HG03571 (cell line): ENCODE data around the gene CLCN7.

Source experiments
- ATAC-seq: cut with Tn5 transposase; IDR thresholded peaks from one replicate; pipeline ENCODE4 v1.9.1; 2021; ENCODE audit not compliant: unreplicated experiment

CLCN7 gene

DNA sequence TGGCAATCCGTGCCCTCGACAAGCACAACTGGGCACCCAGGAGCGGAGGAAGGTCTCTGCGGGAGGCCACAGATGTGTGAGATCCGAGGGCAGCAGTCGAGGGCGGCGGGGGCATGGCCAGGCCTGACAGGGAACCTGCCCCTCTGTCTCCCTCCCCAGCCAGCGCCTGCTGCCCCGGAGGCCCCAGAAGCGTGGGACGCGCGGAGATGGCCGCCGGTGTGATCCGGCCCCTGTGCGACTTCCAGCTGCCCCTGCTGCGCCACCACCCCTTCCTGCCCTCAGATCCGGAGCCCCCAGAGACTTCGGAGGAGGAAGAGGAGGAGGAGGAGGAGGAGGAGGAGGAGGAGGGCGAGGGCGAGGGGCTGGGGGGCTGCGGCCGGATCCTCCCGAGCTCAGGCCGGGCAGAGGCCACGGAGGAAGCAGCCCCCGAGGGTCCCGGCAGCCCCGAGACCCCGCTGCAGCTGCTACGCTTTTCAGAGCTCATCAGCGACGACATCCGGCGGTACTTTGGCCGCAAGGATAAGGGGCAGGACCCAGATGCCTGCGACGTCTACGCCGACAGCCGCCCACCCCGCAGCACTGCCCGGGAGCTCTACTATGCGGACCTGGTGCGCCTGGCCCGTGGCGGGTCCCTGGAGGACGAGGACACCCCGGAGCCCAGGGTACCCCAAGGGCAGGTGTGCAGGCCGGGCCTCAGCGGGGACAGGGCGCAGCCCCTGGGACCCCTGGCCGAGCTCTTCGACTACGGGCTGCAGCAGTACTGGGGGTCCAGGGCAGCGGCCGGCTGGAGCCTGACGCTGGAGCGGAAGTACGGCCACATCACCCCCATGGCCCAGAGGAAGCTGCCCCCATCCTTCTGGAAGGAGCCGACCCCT lies 42.2 kb downstream of the CLCN7 start:
- ATAC-seq, result no peak

DNA sequence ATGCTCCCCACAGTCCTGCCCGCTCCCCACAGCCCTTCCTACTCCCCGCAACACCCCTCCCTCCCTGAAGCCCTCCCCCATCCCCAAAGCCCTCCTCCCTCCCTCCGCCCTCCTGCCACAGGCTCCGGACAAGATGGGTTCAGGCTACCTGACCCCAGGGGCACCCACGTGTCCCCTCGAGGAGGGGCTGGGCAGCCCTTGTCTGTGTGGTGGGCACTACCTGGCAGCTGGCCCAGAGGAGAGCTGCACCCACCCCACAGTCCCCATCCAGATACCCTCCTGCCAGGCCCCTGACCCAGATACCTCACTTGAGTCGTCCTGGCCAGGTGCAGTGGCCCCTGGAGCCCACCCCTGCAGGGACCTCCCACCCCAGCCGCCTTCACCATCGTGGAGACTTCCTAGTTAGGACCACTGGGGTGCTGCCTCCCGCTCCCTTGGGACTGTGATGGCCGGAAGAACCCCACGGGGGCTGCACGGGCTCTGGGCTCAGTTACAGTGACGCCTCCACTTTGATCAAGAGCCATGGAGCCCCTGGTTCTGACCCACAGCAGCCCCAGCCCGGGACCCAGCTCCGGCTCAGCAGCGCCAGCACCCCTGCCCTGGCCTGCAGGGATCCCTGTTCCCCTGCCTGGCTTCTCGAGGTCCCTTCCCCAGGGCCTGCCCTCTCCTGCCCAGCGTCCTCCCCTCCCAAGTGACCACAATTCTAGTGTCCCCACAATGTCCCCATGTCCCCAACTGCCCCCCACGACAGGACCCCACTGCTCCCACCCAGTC lies 43.1 kb downstream of the CLCN7 start:
- ATAC-seq, result no peak

DNA sequence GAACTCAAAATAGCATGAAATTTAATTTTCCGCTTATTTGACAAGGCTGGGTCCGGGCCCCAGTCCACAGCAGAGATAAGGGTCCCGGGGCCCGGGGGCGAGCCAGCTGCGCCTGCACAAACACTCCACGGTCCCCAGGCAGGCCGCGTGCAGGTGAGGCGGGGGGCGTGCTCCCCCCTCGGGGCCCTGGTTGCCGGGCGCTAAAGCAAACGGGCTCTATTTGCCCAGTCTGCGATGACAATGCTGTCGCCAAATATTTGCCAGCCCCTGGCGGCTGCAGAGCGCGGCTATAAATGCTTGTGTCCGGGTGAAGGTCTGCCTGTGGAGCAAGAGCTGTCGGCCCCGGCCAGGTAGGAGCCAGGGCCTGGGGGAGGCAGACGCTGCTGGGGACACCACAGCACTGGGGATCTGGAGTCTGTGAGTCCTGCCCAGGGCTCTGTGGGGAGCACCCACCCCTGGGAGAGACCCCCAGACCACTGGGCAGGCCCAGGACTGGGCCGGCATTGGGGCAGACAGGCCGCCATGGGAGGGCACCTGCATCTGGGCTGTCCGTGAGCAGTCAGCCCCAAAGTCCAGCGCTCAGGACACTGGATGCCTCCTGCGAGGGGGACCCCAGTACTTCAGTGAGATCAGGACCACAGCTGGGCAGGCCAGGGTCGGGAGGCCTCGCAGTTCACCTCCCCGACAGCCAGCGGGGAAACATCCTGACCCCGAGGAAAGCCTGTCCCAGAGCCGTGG lies 43.9 kb downstream of the CLCN7 start, which contains the start of gene PERCC1:
TSS of gene PERCC1 (plus strand) at position 320 of the 738 bp plus-strand sequence. CDS start 1,516 bp downstream, outside the sequence.
- ATAC-seq, result no peak

DNA sequence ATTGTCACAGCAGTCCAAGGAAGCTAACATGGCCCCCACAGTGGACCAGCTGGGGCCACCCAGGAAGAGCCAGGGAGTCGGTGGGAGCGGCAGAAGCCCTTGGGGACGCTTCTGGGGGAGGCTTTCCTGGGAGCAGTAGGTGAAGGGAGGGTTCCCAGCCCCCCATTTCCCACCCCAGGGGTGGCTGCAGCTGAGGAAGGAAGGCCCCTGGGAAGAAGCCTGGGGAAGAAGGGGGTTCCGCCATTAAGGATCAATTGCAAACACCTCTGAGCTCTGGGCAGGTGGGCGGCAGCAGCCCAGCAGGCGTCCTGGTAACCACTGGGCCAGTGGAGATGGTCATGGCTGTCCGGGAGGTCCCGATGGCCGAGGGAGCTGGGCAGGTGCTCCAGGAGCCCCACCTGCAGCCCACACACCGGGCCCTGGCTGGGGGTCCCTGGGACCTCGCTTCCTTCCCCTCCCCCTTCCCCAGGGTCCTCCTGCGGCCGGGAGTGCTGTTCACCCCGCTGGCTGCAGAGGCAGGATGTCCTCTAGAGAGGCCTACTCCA lies 44.5 kb downstream of the CLCN7 start:
- ATAC-seq, result no peak

DNA sequence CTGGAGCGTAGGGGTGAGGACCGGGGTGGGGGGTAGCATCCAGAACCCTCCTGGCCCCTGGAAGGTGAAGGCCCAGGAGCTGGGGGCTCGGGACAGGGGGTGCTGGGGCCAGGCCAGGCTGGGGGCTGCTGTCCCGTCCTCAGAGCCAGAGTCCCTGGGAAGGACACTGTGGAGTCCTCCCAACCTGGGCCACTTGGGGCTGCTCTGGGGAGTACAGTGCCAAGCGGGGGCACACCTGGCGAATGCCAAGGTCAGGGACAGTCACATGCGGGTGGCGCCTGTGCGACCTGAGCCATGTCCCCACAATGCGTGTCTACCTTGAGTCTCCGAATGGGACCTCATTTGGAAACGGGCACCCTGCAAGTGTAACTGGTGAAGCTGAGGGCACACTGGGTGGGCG lies 45.2 kb downstream of the CLCN7 start:
- no peak for ATAC-seq

DNA sequence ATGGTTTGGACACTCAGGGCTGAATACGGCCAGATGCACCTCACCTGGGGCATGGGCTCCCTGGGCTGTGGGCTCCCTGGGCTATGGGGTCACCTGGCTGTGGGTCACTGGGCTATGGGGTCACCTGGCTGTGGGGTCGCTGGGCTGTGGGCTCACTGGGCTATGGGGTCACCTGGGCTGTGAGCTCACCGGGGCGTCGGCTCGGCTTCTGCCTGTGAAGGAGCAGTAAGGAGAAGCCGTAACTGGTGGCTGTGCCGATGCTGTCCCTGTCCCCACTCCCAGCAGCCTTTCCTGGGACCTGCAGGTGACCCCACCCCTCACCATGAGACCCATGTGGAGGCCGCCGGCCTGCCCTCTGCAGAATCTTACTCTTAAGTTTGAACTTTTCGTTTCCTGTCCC lies 45.8 kb downstream of the CLCN7 start:
- ATAC-seq, result no peak

DNA sequence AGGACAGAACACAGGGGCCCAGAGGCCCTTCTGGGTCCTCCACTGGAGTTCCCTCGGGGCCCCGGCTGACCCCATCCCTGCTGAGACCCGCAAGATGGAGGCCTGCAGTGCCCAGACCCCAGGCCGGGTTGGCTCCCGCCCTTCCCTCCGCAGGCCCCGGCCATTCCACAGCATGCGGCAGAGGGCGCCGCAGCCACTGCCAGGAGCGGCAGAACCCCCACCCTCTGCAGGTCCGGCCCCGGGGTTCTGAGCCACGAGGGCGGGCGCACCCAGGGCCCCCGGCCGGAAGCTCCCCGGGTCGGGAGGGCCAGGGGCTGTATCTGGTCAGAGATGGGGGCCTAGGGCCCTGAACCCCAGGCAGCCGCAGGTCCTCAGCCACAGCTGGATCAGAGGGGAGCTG lies 46.3 kb downstream of the CLCN7 start:
- no peak for ATAC-seq

DNA sequence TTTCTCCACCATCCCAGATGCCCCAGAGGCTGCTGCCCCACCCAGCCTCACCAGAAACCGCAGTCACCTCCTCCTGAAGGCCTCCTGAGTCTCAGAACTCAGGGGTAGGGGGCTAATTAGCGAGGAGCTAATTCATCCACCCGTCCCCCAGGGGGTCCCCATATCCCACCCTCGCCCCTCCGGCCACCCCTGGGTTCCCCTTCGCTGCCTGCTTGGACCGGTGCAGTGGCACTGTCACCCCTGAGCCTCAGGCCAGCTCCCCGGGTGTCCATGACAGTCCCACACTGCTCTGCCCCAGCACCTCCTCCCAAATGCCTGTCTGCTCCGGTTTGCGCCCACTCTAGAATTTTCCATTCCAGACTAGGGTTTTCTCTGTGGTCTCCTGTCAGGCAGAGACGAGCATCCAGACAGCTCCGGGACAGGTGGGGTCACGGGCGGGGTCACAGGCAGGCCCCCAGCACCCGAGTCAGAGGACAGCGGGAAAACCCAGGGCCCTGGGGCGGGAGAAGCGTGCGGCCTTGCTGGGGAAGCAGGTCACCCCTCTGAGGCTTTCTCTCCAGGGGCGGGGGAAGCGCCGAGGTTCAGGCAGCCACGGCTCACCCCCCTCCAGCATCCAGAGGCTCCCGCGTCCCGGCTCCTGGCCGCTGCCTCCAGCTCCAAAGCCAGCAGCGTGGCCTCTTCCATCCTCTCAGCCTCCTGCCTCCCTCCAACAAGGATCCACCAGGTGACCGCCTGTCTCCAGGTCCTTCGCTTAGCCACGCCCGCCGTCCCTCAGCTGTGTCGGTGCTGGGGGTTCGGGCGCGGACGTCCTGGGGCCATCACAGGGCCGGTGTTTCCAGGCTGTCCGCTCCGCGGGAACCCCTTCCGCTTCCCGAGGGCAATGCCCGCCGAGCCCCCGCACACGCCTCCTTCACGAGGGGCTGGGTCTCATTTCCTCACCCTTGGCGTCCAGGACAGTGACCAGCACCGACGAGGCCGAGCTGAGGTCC lies 47.1 kb downstream of the CLCN7 start:
- ATAC-seq, result no peak

DNA sequence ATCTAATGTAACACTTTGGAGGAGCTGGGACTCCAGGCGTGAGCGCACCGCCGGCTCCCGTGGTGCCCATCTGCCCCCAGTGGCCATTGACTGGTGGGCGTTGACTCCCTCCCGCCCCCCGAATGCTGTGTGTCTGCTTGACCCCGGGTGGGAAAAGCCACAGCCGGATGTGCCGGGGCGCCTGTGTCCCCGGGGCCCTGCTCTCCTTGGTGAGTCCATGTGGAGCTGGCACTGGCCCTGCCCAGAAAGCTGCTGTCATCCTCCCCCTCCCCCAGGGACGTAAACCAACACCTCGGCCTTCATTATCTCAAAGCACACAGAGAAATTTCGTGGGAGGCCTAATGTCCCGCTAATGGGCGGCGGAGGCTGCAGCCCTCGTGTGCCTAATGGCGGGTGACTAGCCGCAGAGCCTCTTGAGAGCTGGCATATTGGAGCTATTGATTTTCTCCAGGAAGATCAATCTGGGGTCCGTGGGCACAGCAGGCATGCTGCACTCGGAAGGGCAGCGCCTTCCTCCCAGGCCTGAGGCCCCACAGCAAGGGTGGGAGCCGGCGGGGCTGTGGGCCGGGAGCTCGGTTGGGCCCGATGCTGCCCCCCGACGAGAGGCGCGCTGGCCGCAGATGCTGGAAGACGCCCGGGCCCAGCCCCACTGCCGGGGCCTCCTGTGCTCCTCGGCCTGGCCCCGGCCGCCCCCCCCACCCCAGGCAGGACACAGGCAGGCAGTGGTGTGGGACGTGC lies 47.9 kb downstream of the CLCN7 start:
- no peak for ATAC-seq

DNA sequence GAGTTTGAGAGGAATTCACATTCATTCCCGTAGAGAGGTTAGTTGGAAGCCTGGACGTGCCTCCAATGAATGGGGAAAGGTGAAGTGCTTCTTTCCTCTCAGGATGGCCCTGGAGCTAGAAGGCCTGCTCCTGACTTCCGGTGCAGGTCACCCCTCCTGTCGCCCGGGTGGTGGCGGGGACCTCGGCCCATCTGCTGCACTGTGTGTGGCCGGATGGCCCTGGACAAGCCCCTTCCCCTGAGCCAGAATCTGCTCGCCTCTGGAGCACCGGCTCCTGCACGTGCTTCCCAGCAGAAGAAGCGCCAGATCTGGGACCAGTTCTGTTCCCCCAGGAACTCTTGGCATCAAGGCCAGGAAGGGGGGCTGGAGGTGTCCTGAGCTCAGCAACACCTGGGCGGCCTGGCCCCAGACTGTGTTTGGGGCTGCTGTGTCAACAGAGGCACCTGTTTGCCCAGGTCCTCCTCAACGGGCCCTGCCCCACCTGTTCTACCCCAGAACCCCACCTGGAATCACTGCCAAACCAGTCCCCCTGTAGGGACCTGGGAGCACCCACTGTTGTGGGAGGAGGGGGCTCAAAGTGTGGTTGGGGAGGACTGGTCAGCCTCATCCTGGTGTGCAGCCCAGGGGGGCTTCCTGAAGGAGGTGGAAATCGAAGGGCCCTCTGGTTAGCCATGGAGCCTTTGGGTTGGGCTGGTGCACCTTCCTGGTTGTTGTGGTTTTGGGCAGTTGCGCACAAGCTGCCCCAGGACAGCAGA lies 49.0 kb downstream of the CLCN7 start:
- no peak for ATAC-seq

DNA sequence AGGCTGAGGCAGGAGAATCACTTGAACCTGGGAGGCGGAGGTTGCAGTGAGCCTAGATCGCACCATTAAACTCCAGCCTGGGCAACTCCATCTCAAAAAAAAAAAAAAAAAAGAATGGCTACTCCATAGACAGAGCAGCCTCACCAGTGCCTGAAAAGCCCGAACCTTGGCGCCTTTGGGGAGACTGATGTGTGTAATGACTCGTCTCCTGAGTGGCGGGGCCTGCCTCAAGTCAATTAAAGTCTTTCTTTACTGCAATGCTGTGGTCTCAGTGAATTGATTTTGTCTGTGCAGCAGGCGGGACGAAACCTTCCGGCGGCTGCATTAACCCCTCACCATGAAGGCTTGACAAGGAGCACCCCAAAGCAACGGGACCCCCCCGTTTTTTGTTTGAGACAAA lies 50.8 kb downstream of the CLCN7 start:
- no peak for ATAC-seq

DNA sequence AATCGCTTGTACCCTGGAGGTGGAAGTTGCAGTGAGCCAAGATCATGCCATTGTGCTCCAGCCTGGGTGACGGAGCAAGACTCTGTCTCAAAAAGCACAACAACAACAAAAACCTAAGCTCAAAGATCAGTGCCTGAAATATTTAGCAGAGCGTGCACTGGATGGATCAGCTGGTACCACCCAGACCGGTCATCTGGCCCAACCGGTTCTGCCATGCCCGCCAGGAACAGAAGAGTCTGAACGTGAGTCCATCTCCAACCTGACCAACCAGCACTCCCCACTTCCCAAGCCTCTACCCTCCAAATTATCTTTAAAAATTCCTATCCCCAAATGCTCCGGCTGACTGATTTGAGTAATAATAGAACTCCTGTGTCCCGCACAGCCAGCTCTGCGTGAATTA lies 52.8 kb downstream of the CLCN7 start:
- no peak for ATAC-seq

DNA sequence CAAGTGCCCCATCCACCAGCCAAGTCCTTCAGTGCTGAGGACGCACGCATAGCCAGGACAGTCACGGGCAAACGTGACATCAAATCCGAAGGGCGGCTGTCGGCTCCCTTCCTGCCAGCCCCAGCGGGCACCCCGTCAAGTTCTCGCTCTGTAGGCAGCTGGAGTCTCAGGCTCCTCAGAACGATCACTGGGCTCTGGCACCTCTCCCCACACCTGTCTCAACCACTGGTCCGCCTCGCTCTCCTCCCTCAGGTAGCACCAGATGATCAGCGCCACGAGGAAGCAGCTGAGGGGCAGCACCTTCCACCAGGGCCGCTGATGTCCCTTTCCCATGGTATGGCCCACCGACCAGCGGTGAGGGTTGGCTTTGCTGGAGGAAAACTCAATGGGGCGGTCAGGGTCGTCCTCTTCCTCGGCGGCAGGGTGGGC lies 54.7 kb downstream of the CLCN7 start:
- ATAC-seq, result peak; percentile 13

DNA sequence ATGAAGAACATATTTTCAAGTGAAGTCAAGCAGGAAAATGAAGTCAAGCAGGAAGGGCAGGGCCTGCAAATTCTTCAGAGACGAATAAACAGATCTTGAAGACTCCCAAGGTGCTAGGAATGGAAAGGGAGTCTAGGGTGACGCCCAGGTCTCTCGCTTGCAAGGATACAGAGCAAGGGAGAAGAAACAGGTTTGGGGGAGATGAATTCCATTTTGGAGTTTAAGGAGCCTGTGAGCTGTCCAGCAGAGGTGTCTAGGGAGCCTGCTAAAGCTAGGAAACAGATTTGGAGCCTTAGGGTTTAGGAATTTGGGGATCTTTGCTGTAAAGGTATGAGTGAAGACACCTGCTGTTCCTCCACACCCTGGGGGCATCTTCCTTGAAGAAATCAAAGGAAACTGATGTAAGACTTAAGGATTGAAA lies 58.3 kb downstream of the CLCN7 start:
- no peak for ATAC-seq

DNA sequence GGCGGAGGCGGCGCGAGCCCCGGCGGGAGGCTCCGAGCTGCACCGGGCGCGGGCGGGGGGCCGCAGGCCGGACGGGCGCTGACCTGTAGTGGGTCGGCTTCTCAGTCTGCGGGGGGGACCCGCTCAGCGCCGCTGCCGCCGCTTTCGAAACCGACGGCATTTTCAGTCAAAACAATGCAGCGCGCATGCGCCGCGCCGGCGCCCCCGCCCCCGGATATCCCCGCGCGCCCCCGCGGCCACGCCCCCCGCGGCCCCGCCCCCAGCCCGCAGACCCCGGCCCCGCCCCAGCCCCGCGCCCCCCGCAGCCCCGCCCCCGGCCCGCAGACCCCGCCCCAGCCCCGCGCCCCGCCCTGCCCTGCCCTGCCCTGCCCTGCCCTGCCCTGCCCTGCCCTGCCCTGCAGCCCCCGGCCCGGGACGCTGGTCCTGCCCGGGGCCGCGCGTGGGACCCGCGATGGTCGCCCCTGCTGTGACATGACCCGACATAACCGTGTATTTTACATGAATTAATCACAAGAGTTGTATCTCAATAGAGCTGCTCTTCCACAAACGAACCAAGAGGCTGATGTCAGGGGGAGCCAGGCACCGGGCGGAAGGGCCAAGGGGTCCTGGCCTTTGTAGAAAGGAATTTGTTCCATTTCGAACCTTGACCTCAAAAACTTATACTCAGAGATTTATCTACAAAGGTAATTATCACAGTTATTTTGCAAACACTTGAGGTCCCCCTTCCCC lies 60.1 kb downstream of the CLCN7 start, which contains the start of gene UNKL:
TSS of gene UNKL (minus strand) at position 173 of the 729 bp plus-strand sequence. CDS start at position 160, 13 bp downstream.
- peak; percentile 33 for ATAC-seq

DNA sequence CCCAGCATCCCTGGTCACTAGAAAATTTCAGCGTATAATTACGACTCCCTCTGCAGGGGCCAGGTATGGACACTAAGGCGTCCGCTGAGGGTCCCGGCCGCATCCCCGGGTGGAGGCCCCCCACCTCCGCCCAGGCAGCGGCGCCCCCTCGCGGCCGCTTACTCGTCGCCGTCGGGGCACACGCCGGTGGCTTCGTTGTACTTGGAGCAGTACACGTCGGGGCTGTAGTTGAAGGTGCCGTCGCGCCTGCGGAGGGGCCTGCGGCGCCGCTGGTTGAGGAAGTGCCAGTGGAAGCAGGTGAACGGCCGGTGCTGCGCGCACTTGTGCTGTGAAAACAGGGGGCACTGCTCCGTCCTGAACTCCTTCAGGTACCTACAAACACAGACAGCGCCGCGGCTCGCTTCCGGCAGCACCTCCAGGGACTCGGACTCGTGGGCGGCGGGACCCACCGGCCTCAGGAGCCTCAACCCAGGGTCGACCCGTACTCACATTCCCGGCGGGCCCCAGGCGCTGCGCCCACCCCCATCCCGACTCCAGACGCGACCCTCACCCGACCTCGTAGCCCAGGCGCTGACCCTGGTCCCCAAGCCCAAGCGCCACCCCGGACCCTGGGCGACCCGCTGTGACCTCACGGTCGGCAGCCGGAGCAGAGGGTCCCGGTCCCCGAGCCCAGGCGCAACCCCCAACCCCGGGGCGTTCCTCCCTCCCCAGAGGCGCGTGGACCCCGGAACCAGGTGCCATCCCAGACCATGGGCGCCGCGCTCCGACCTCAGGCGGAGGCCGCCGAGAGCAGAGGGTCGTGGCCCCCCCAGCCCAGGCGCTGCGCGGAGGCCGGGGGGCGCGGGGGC lies 60.9 kb downstream of the CLCN7 start:
- ATAC-seq, result peak; percentile 40

DNA sequence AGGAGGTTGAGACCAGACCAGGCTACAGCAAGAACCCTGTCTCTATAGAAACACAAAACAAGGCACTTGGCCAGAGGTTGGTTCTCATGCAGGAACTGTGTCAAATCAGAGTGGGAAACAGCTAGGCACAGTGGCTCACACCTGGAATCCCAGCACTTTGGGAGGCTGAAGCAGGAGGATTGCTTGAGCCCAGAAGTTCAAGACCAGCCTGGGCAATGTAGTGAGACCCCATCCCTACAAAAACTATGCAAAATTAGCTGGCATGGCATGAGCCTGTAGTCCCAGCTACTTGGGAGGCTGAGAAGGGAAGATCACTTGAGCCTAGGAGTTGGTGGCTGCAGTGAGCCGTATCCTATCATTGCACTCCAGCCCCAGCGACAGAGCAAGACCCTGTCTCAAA lies 62.0 kb downstream of the CLCN7 start:
- ATAC-seq, result no peak
